ENCODE data around the gene SLC16A2. TPM values are rescaled to one million over a fixed set of nuclear protein-coding genes. Genes with fewer than 3 reads are reported as not detected.

SLC16A2 gene
- total RNA-seq, 4 donors from 2014 or later: 6.4 to 12.1 (median 9.4) TPM

GRCh38 chrX:74438764-74439163 lies 17.5 kb downstream of the SLC16A2 start:
- H3K27me3 ChIP-seq: no peaks in the 10 kb centered on the region
- H3K9me3 ChIP-seq: no peaks in the 10 kb centered on the region
- WGBS, 2 donors (ENCODE audit: low coverage in 1 of 2): 57% methylated on average over 3 of the region's 3 CpGs; no CpG with 5 or more reads in 1 of the 2 donors
- no peak overlapping the region for H3K4me3 ChIP-seq
- no peaks in the 10 kb centered on the region for H3K36me3 ChIP-seq
- ATAC-seq: no peak
- no peaks in the 10 kb centered on the region for H3K4me1 ChIP-seq
- TF ChIP-seq POLR2AphosphoS5 (IDR thresholded peaks at IDR 0.05) (no peak), EP300 (IDR thresholded peaks at IDR 0.05) (no peak), POLR2A (IDR thresholded peaks at IDR 0.05) (no peak), CTCF (IDR thresholded peaks at IDR 0.05) (no peak)
- no peak overlapping the region for H3K27ac ChIP-seq

- 48 to 100% methylated on average over 1 to 6 of the region's 6 CpGs for WGBS, 2 donors (ENCODE audit: low coverage in 1 of 2)
- Histone ChIP-seq H3K27me3 (no peaks in the 10 kb centered on the region), H3K4me1 (no peaks in the 10 kb centered on the region), H3K9me3 (no peaks in the 10 kb centered on the region), H3K4me3 (no peak overlapping the region), H3K27ac (no peak overlapping the region), H3K36me3 (no peaks in the 10 kb centered on the region)
- ATAC-seq: no peak
- TF ChIP-seq POLR2AphosphoS5 (IDR thresholded peaks at IDR 0.05) (no peak), POLR2A (IDR thresholded peaks at IDR 0.05) (no peak), EP300 (IDR thresholded peaks at IDR 0.05) (no peak), CTCF (IDR thresholded peaks at IDR 0.05) (no peak)
These were observed 23.8 kb downstream of the SLC16A2 start for GRCh38 chrX:74445099-74445498.

- Histone ChIP-seq H3K36me3 (no peaks in the 10 kb centered on the region), H3K27ac (no peak overlapping the region), H3K4me3 (no peak overlapping the region), H3K4me1 (no peaks in the 10 kb centered on the region), H3K9me3 (no peaks in the 10 kb centered on the region), H3K27me3 (no peaks in the 10 kb centered on the region)
- TF ChIP-seq POLR2A (IDR thresholded peaks at IDR 0.05) (no peak), POLR2AphosphoS5 (IDR thresholded peaks at IDR 0.05) (no peak), EP300 (IDR thresholded peaks at IDR 0.05) (no peak), CTCF (IDR thresholded peaks at IDR 0.05) (no peak)
- ATAC-seq: no peak
- WGBS, 2 donors (ENCODE audit: low coverage in 1 of 2): 80 to 83% methylated on average over 1 of the region's 1 CpG
These were observed 25.6 kb downstream of the SLC16A2 start for GRCh38 chrX:74446876-74447275.

- no peak for TF ChIP-seq CTCF (IDR thresholded peaks at IDR 0.05)
- TF ChIP-seq POLR2A (IDR thresholded peaks at IDR 0.05): no peak
- no peak for TF ChIP-seq EP300 (IDR thresholded peaks at IDR 0.05)
- no peak for TF ChIP-seq POLR2AphosphoS5 (IDR thresholded peaks at IDR 0.05)
- Histone ChIP-seq H3K9me3 (no peaks in the 10 kb centered on the region), H3K36me3 (no peaks in the 10 kb centered on the region), H3K27ac (no peak overlapping the region), H3K4me3 (no peak overlapping the region), H3K4me1 (no peaks in the 10 kb centered on the region), H3K27me3 (no peaks in the 10 kb centered on the region)
- ATAC-seq: no peak
- 86 to 94% methylated on average over 2 to 3 of the region's 5 CpGs for WGBS, 2 donors (ENCODE audit: low coverage in 1 of 2)
These were observed 27.4 kb downstream of the SLC16A2 start for GRCh38 chrX:74448669-74449068.

GRCh38 chrX:74449322-74449936 lies 28.1 kb downstream of the SLC16A2 start:
- TF ChIP-seq POLR2A (IDR thresholded peaks at IDR 0.05): no peak
- no peak for TF ChIP-seq CTCF (IDR thresholded peaks at IDR 0.05)
- no peak for TF ChIP-seq POLR2AphosphoS5 (IDR thresholded peaks at IDR 0.05)
- no peak for TF ChIP-seq EP300 (IDR thresholded peaks at IDR 0.05)
- 75 to 83% methylated on average over 1 of the region's 2 CpGs for WGBS, 2 donors (ENCODE audit: low coverage in 1 of 2)
- no peak overlapping the region for H3K4me3 ChIP-seq

More at GRCh38 chrX:74449322-74449936, 28.1 kb downstream of the SLC16A2 start:
- Histone ChIP-seq H3K27me3 (no peaks in the 10 kb centered on the region), H3K9me3 (no peaks in the 10 kb centered on the region), H3K4me1 (no peaks in the 10 kb centered on the region), H3K27ac (no peak overlapping the region), H3K36me3 (no peaks in the 10 kb centered on the region)
- ATAC-seq: no peak

All from gastroesophageal sphincter (tissue), 4 donors.